Measurements from ENCODE around the gene KRT81. TPM values are rescaled to one million over a fixed set of nuclear protein-coding genes. Genes with fewer than 3 reads are reported as not detected.

KRT81 gene
- polyA plus RNA-seq, 1 donor from 2014 or later = not detected

- no peaks in the 10 kb centered on the region for H3K27me3 ChIP-seq (ENCODE audit: insufficient read depth, low read depth, low read length)
- H2AFZ ChIP-seq (ENCODE audit: low read depth, low read length) = no peak overlapping the region
- no peaks in the 10 kb centered on the region for H3K9me2 ChIP-seq (ENCODE audit: insufficient read depth, low read length)
- H3K4me2 ChIP-seq (ENCODE audit: low read length) = no peak overlapping the region
- no peaks in the 10 kb centered on the region for H3K36me3 ChIP-seq (ENCODE audit: insufficient read depth, low read length)
- no peaks in the 10 kb centered on the region for H3K9me3 ChIP-seq (ENCODE audit: low read length)
- no peak overlapping the region for H3K9ac ChIP-seq (ENCODE audit: low read length)
- no peak overlapping the region for H3K4me3 ChIP-seq (ENCODE audit: low read length)
- no peaks in the 10 kb centered on the region for H4K20me1 ChIP-seq (ENCODE audit: insufficient read depth)
- H3F3A ChIP-seq (ENCODE audit: insufficient read depth, low read length, poor library complexity, severe bottlenecking) = no peaks in the 10 kb centered on the region
- no peaks in the 10 kb centered on the region for H3K79me2 ChIP-seq (replicated peaks; ENCODE audit: insufficient read depth, low read length)
- no peak overlapping the region for H3K27ac ChIP-seq (ENCODE audit: low read length)
- no peak for TF ChIP-seq TAF1 (IDR thresholded peaks at IDR 0.05; ENCODE audit: low read depth)
Observed at GRCh38 chr12:52298677-52299190, 7.4 kb upstream of the KRT81 start.

- TF ChIP-seq RAD21 (conservative IDR thresholded peaks at IDR 0.05) (no peak), EZH2 (IDR thresholded peaks at IDR 0.05; ENCODE audit: borderline replicate concordance, insufficient read depth, low read length, poor library complexity, severe bottlenecking) (no peak)
- no peaks in the 10 kb centered on the region for H3K27me3 ChIP-seq (ENCODE audit: insufficient read depth, low read depth, low read length)
Observed at GRCh38 chr12:52296572-52297215, 5.4 kb upstream of the KRT81 start.

GRCh38 chr12:52295663-52296062 lies 4.3 kb upstream of the KRT81 start:
- Histone ChIP-seq H3K36me3 (ENCODE audit: insufficient read depth, low read length) (no peaks in the 10 kb centered on the region), H4K20me1 (ENCODE audit: insufficient read depth) (no peaks in the 10 kb centered on the region)

More at GRCh38 chr12:52296572-52297215, 5.4 kb upstream of the KRT81 start:
- no peaks in the 10 kb centered on the region for H4K20me1 ChIP-seq (ENCODE audit: insufficient read depth)
- no peak overlapping the region for H3K9ac ChIP-seq (ENCODE audit: low read length)
- H3K9me2 ChIP-seq (ENCODE audit: insufficient read depth, low read length) = no peaks in the 10 kb centered on the region
- H3K36me3 ChIP-seq (ENCODE audit: insufficient read depth, low read length) = no peaks in the 10 kb centered on the region
- no peak overlapping the region for H2AFZ ChIP-seq (ENCODE audit: low read depth, low read length)
- no peak overlapping the region for H3K4me3 ChIP-seq (ENCODE audit: low read length)
- H3K4me2 ChIP-seq (ENCODE audit: low read length) = no peak overlapping the region
- H3K27ac ChIP-seq (ENCODE audit: low read length) = no peak overlapping the region
- H3K79me2 ChIP-seq (replicated peaks; ENCODE audit: insufficient read depth, low read length) = no peaks in the 10 kb centered on the region
- H3K9me3 ChIP-seq (ENCODE audit: low read length) = no peaks in the 10 kb centered on the region
- no peaks in the 10 kb centered on the region for H3F3A ChIP-seq (ENCODE audit: insufficient read depth, low read length, poor library complexity, severe bottlenecking)

More at GRCh38 chr12:52295663-52296062, 4.3 kb upstream of the KRT81 start:
- H2AFZ ChIP-seq (ENCODE audit: low read depth, low read length) = no peak overlapping the region
- no peak overlapping the region for H3K27ac ChIP-seq (ENCODE audit: low read length)
- H3K9me2 ChIP-seq (ENCODE audit: insufficient read depth, low read length) = no peaks in the 10 kb centered on the region
- TF ChIP-seq EP300 (conservative IDR thresholded peaks at IDR 0.05; ENCODE audit: poor library complexity, severe bottlenecking) (no peak), EZH2 (IDR thresholded peaks at IDR 0.05; ENCODE audit: borderline replicate concordance, insufficient read depth, low read length, poor library complexity, severe bottlenecking) (no peak), RAD21 (conservative IDR thresholded peaks at IDR 0.05) (no peak), CTCF (IDR thresholded peaks at IDR 0.05; ENCODE audit: poor library complexity, severe bottlenecking) (no peak), TAF1 (IDR thresholded peaks at IDR 0.05; ENCODE audit: low read depth) (no peak), SMC3 (conservative IDR thresholded peaks at IDR 0.05; ENCODE audit: poor library complexity) (no peak), POLR2AphosphoS5 (IDR thresholded peaks at IDR 0.05) (no peak), MXI1 (conservative IDR thresholded peaks at IDR 0.05; ENCODE audit: poor library complexity, severe bottlenecking) (no peak)
- TF ChIP-seq, protein P1, sequence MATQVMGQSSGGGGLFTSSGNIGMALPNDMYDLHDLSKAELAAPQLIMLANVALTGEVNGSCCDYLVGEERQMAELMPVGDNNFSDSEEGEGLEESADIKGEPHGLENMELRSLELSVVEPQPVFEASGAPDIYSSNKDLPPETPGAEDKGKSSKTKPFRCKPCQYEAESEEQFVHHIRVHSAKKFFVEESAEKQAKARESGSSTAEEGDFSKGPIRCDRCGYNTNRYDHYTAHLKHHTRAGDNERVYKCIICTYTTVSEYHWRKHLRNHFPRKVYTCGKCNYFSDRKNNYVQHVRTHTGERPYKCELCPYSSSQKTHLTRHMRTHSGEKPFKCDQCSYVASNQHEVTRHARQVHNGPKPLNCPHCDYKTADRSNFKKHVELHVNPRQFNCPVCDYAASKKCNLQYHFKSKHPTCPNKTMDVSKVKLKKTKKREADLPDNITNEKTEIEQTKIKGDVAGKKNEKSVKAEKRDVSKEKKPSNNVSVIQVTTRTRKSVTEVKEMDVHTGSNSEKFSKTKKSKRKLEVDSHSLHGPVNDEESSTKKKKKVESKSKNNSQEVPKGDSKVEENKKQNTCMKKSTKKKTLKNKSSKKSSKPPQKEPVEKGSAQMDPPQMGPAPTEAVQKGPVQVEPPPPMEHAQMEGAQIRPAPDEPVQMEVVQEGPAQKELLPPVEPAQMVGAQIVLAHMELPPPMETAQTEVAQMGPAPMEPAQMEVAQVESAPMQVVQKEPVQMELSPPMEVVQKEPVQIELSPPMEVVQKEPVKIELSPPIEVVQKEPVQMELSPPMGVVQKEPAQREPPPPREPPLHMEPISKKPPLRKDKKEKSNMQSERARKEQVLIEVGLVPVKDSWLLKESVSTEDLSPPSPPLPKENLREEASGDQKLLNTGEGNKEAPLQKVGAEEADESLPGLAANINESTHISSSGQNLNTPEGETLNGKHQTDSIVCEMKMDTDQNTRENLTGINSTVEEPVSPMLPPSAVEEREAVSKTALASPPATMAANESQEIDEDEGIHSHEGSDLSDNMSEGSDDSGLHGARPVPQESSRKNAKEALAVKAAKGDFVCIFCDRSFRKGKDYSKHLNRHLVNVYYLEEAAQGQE (IDR thresholded peaks at IDR 0.05; ENCODE audit: borderline replicate concordance) = no peak
- no peaks in the 10 kb centered on the region for H3K27me3 ChIP-seq (ENCODE audit: insufficient read depth, low read depth, low read length)
- H3K4me2 ChIP-seq (ENCODE audit: low read length) = no peak overlapping the region
- no peaks in the 10 kb centered on the region for H3K9me3 ChIP-seq (ENCODE audit: low read length)
- H3K9ac ChIP-seq (ENCODE audit: low read length) = no peak overlapping the region
- no peaks in the 10 kb centered on the region for H3F3A ChIP-seq (ENCODE audit: insufficient read depth, low read length, poor library complexity, severe bottlenecking)
- no peaks in the 10 kb centered on the region for H3K79me2 ChIP-seq (replicated peaks; ENCODE audit: insufficient read depth, low read length)
- no peak overlapping the region for H3K4me3 ChIP-seq (ENCODE audit: low read length)
